Stimulated activated CD4-positive, alpha-beta T cell treated with anti-CD3 and anti-CD28 coated beads, Interleukin-15, amount 100 ng/mL, for 24 hours (primary cell): ENCODE data around the gene TTI1.
"Not testable (repeated sequence)": the region's sequence is repeated elsewhere in the genome, so short reads cannot be mapped to it uniquely, and the experiment has no call there.

Experiments used
- DNase-seq: peaks from one replicate; pipeline ENCODE4 v3.0.0-alpha.2; 2020

TTI1 gene

GRCh38 chr20:38052870-38053269, 19.6 kb upstream of the TTI1 start:
- no peak for DNase-seq

DNA sequence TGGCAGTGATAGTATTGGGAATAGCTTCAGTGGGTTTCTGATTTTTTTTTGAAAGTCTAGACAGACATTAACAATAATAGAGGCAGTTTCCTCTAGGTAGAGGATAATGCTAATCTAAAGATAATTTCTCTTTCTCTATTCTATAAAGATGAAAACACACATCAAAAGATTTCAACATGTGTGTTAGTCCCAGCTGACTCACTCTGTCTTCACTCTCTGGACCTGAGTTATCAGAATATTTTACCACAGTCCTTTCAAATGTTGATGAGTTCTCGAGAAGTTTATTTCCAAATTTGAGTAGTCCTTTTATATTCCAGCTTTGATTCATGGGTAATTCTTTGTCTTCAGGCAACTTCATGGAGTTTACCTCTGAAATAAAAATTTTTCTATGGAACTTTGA, 17.4 kb upstream of the TTI1 start:
- no peak for DNase-seq

- DNase-seq = no peak
Observed at GRCh38 chr20:38049800-38050199, 16.5 kb upstream of the TTI1 start.

DNA sequence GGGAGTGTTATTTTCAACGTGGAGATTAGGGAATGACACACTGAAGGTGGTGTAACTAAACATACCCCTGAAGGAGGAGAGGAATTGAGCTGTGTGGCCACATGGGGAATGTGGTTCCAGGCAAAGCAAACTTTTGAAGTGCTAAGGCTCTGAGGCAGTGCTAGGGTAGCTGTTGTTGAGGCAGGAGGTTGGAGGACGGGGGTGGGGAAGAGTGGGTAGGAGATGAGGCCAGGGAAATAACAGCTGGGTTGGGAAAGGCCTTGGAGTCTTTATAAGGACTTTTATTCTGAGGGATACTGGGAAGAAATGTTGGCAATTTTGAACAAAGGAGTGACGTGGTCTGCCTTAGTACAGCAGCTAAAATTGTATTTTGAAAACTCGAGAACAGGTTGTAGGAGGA, 13.3 kb upstream of the TTI1 start:
- DNase-seq = no peak

GRCh38 chr20:38044685-38045084, 11.4 kb upstream of the TTI1 start:
- DNase-seq = no peak

DNA sequence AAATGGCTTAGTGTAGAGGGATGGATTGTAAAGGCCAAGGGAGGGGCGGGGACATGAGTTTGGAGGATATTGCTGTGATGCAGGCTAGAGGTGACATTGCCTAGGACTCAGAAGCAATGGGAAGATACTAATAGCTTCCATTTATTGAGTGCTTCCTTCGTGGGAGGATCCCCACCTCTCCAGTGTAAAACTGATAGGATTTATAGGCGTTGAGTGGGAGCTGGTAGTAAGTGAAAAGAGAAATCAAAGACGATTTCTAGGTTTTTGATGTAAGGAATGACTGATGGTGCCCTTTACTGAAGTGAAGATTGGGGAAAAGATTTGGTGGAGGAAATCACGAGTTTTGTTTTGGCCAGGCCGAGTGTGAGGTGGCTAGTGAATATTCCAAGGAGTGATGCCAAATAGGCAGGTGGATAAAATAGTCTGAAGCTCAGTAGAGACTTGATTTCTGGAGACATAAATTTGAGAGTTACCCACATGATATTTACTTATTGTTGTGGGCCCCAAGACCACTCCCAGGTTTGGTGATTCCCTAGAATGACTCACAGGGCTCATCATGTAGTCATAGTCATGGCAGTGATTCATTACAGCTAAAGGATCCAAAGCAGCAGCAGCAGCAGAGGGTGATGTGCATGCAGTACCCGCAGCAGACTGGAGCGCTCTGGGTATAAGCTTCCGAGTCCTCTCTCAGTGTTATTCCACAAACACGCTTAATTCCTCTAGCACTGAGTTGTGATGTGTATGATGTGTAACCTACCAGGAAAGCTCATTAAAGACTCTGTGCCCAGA, 10.4 kb upstream of the TTI1 start:
- DNase-seq = peak; percentile 52

DNA sequence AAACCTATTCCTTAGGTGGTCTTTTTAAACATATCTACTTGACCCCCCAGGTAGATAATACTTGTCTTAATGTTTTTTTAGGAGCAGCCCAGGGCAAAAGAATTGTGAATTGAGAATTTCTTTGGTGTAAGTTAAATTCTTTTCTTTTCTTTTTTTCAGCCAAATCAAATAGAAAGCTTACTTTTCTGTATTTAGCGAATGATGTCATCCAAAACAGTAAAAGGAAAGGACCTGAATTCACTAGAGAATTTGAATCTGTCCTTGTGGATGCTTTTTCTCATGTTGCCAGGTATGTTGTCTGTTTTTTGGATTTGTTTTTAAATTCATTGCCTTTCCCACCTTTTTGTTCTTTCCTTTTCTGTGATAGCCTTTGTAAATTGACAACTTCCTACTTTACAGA, 7.0 kb upstream of the TTI1 start:
- no peak for DNase-seq

DNA sequence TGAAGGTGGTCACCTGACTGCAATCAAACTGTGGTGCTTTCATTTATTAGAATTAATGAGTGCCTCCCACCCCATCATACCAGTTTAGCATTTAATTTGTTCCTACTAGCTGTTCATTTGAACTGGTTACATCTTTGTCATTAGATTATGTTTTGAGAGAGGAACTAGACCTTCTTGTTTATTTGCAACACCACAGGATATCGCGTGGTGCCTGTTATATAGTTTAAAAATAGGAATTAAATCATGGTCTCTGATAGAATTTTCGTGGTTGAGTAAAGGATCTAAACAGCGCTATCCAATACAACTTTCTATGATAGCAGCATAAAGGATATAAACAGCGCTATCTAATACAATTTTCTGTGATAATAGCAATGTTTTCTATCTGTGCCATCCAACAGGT, 3.1 kb upstream of the TTI1 start:
- no peak for DNase-seq

DNA sequence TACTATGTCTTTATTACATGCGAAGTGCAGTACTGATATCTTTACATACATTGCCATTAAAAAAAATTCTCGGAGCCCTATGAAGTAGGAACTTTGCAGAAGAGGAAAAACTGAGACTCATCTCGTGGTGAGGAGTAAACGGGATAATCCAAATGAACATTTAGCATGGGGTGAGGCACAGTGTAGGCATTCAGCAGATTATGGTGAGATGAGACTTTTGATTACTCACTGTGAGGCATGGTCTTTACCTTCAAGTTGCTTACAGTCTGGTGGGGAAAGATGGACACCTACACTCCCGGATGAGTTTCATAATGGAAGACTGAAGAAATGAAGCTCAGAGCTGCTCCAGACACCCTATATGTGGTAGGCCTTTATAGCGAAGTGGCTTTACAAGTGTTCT, 1.7 kb upstream of the TTI1 start:
- DNase-seq = no peak

DNA sequence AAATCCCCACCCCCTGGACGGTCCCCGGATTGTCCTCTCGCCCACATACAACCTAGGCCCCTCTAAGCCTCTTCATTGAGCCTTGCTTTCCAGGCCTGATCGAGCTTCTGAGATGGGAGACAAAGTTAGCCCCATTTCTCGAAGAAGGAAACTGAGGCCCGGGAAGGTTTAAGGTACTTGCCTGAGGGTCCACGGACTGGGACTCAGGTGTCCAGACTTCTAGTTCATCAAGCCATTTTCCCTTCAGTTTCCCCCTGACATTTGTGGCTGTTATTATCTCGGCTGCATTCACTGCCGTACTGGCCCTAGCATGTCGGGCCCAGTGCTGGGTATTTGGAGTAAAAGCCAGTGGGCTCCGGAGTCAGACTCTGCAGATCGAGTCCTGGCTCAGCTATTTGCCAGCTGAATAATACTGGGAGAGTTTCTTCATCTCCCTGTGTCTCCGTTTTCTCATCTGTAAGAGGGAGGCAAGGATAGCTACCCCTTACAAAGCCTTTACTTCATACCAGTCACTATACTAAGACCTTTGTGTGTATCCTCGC, 923 bp upstream of the TTI1 start:
- DNase-seq = peak; percentile 6

- DNase-seq = peak; percentile 75
Observed at GRCh38 chr20:38032585-38033329, 499 bp downstream of the TTI1 start.

DNA sequence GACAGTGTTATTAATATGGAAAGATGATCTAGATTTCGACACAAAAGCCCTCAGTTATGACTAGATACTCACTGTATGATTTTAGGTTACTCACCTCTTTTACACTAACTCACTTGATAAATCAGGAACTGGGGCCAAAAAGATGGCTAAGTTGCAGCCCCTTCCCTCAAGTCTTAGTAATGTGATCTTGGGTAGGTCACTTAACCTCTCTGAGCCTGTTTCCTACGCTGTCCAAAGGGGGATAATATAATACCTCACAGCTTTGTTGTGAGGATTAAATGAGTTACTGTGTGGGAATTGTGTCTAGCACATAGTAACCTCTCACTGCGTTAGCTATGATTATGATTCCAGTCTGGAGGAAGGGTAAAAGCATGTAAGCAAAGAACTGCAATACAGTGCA, 1.3 kb downstream of the TTI1 start:
- no peak for DNase-seq

DNA sequence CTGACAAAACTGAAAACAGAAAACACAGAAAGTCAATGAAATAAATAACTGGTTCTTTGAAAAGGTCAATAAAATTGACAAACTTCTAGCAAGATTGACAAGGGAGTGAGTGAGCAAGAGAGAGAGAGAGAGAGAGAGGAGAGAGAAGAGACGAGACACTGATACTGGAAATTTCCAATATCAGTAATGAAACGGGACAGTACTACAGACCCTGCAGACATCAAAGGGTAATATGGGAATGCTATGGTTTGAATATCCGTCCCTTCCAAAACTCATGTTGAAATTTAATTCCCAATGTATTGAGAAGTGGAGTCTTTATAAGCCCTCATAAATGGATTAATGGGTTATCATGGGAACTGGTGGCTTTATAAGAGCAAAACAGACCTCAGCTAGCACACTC, 3.8 kb downstream of the TTI1 start:
- no peak for DNase-seq

GRCh38 chr20:38024496-38024895, 8.8 kb downstream of the TTI1 start:
- DNase-seq = no peak

DNA sequence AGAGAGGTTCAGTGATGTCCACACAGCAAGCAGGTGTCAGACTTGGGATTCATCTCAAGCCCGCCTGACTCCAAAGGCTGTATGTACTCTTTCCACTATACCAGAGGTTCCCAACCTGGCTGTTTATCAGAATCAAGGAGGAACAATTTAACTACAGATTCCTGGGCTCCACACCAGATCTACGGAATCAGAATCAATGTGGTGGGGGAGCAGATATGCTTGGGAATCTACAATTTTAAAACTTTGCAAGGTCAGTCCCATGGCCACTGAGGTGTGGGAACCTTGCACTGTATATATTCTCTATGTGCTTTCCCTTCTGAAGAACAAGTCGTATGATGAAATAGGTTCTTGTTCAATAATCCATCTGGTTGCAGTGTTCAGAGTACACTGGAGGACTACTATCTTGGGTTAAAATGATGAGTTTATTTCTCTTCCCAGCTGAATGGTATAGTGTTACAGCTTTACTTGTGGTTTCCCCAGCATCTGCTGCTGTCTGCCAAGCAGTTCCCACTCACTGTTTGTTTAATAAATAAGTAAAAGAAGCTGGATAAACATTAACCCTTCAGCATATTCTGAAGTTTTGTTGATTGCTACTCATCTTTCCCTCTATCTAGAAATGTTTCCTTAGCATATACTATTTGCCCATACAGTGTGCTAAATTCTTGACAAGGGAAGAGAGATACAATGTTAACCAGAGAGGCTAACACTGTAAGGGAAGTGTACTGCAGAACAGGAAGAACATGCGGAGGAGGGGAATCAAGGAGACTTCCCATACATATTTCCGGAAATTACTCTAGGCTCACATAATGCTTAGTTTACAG, 9.9 kb downstream of the TTI1 start:
- no peak for DNase-seq

- no peak for DNase-seq
Observed at GRCh38 chr20:38021087-38021772, 12.0 kb downstream of the TTI1 start.

DNA sequence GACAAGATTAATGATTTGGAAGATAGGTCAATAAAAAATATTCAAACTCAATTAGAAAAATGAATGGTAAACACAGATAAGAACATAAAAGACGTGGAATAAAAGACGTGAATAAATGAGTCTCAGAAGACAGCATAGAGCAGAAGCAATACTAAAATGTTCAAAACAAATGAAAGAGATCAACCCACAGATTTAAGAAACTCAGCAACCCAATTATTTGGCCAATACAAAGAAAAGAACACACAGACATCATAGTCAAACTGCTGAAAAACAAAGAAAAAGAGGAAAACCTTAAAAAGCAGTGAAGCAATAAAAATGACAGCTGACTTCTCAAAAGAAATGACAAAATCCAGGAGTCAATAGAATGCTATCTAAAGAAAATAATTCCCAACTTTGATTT, 14.9 kb downstream of the TTI1 start:
- DNase-seq = no peak

- no peak for DNase-seq
Observed at GRCh38 chr20:38017959-38018358, 15.3 kb downstream of the TTI1 start.

- no peak for DNase-seq
Observed at GRCh38 chr20:38013887-38014286, 19.4 kb downstream of the TTI1 start.

GRCh38 chr20:38012332-38012731, 20.9 kb downstream of the TTI1 start:
- no peak for DNase-seq

DNA sequence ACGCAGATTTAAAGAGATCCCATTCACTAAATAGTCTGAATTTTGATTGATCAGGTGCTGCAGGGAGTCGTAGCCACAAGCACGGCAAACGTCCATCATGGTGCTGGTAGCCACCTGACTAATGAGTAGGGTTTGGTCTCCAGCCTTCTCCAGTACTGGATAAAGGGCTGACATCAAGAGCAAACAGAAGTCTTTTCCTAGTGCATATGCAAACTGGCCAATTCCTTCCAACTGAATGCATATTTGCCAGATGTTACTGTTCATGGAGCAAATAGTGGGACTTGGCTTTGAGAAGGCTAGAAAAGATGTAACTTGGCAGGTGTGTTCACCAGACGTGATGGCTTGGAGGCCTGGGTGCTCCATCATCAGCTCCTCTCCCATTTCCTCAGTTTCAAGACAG, 21.6 kb downstream of the TTI1 start:
- no peak for DNase-seq

- DNase-seq = not testable (repeated sequence)
Observed at GRCh38 chr20:38009416-38009815, 23.8 kb downstream of the TTI1 start.
